Activated CD8-positive, alpha-beta memory T cell treated with anti-CD3 and anti-CD28 coated beads, Interleukin-2, amount 50 U/mL, for 1 hour (primary cell): ENCODE results near the gene SRSF7.
"Not testable (repeated sequence)": the region's sequence is repeated elsewhere in the genome, so short reads cannot be mapped to it uniquely, and the experiment has no call there.

ENCODE experiments used
- DNase-seq: peaks from one replicate; pipeline ENCODE4 v3.0.0-alpha.2; 2020; ENCODE audit errors: extremely low read depth

SRSF7 gene

GRCh38 chr2:38731684-38732221, 19.4 kb downstream of the SRSF7 start:
- DNase-seq = no peak

GRCh38 chr2:38731090-38731489, 20.1 kb downstream of the SRSF7 start:
- no peak for DNase-seq

GRCh38 chr2:38728694-38729093, 22.5 kb downstream of the SRSF7 start:
- no peak for DNase-seq

GRCh38 chr2:38727661-38728060, 23.5 kb downstream of the SRSF7 start:
- DNase-seq = no peak

- DNase-seq = no peak
Observed at GRCh38 chr2:38723173-38723572, 28.0 kb downstream of the SRSF7 start.

GRCh38 chr2:38722271-38723061, 28.7 kb downstream of the SRSF7 start:
- no peak for DNase-seq

- DNase-seq = no peak
Observed at GRCh38 chr2:38720613-38721241, 30.4 kb downstream of the SRSF7 start.

GRCh38 chr2:38719706-38720105, 31.5 kb downstream of the SRSF7 start:
- no peak for DNase-seq

- DNase-seq = no peak
Observed at GRCh38 chr2:38718601-38719000, 32.6 kb downstream of the SRSF7 start.

- no peak for DNase-seq
Observed at GRCh38 chr2:38716185-38716584, 35.0 kb downstream of the SRSF7 start.

- DNase-seq = not testable (repeated sequence)
Observed at GRCh38 chr2:38714941-38715340, 36.2 kb downstream of the SRSF7 start.

GRCh38 chr2:38713338-38713737, 37.8 kb downstream of the SRSF7 start:
- no peak for DNase-seq

- DNase-seq = no peak
Observed at GRCh38 chr2:38712871-38713270, 38.3 kb downstream of the SRSF7 start.

- DNase-seq = no peak
Observed at GRCh38 chr2:38712413-38712812, 38.7 kb downstream of the SRSF7 start.

GRCh38 chr2:38711558-38711957, 39.6 kb downstream of the SRSF7 start:
- DNase-seq = no peak

- DNase-seq = no peak
Observed at GRCh38 chr2:38709567-38710194, 41.5 kb downstream of the SRSF7 start.

- DNase-seq = no peak
Observed at GRCh38 chr2:38708900-38709566, 42.1 kb downstream of the SRSF7 start.

- not testable (repeated sequence) for DNase-seq
Observed at GRCh38 chr2:38708491-38708890, 42.7 kb downstream of the SRSF7 start.

- no peak for DNase-seq
Observed at GRCh38 chr2:38706846-38707345, 44.3 kb downstream of the SRSF7 start.

- no peak for DNase-seq
Observed at GRCh38 chr2:38704664-38705063, 46.5 kb downstream of the SRSF7 start.

GRCh38 chr2:38703336-38703735, 47.8 kb downstream of the SRSF7 start:
- not testable (repeated sequence) for DNase-seq

GRCh38 chr2:38702413-38702812, 48.7 kb downstream of the SRSF7 start:
- no peak for DNase-seq
